ENCODE measurements around the gene VAV2.

The VAV2 gene

GRCh38 chr9:133812941-133813748 lies 179.0 kb downstream of the VAV2 start:
- DNase-seq = no peak

GRCh38 chr9:133812077-133812868 lies 179.9 kb downstream of the VAV2 start:
- DNase-seq = no peak

- no peak for DNase-seq
Measured at GRCh38 chr9:133811471-133811870, 180.7 kb downstream of the VAV2 start.

GRCh38 chr9:133810556-133811195 lies 181.4 kb downstream of the VAV2 start:
- DNase-seq = no peak

- no peak for DNase-seq
Measured at GRCh38 chr9:133809335-133809734, 182.8 kb downstream of the VAV2 start.

- DNase-seq = no peak
Measured at GRCh38 chr9:133807818-133808217, 184.3 kb downstream of the VAV2 start.

- no peak for DNase-seq
Measured at GRCh38 chr9:133807037-133807436, 185.1 kb downstream of the VAV2 start.

GRCh38 chr9:133806623-133807010 lies 185.5 kb downstream of the VAV2 start:
- no peak for DNase-seq

- no peak for DNase-seq
Measured at GRCh38 chr9:133805876-133806622, 186.1 kb downstream of the VAV2 start.

- DNase-seq = no peak
Measured at GRCh38 chr9:133804199-133804598, 187.9 kb downstream of the VAV2 start.

GRCh38 chr9:133803745-133804144 lies 188.4 kb downstream of the VAV2 start:
- no peak for DNase-seq

- DNase-seq = peak in 1 of 4 experiments; percentile 16
Measured at GRCh38 chr9:133803028-133803585, 189.0 kb downstream of the VAV2 start.

GRCh38 chr9:133801739-133802138 lies 190.4 kb downstream of the VAV2 start:
- DNase-seq = no peak

- DNase-seq = no peak
Measured at GRCh38 chr9:133800266-133800665, 191.9 kb downstream of the VAV2 start.

GRCh38 chr9:133799716-133800115 lies 192.4 kb downstream of the VAV2 start:
- no peak for DNase-seq

GRCh38 chr9:133799106-133799505 lies 193.0 kb downstream of the VAV2 start:
- DNase-seq = no peak

- no peak for DNase-seq
Measured at GRCh38 chr9:133798160-133798559, 194.0 kb downstream of the VAV2 start.

- DNase-seq = no peak
Measured at GRCh38 chr9:133797406-133798105, 194.6 kb downstream of the VAV2 start.

GRCh38 chr9:133796562-133796961 lies 195.6 kb downstream of the VAV2 start:
- DNase-seq = no peak

GRCh38 chr9:133795049-133795448 lies 197.1 kb downstream of the VAV2 start:
- no peak for DNase-seq

GRCh38 chr9:133794016-133794760 lies 197.9 kb downstream of the VAV2 start:
- no peak for DNase-seq

Measured in suppressor macrophage (primary cell).